ENCODE measurements around the gene CCP110.
A peak's percentile ranks its signal among the peaks of the same experiment; 100 is the strongest.
"Not testable (repeated sequence)": the region's sequence is repeated elsewhere in the genome, so short reads cannot be mapped to it uniquely, and the experiment has no call there.

Gene CCP110

GRCh38 chr16:19512297-19512696, 11.4 kb upstream of the CCP110 start:
- no peak for DNase-seq

GRCh38 chr16:19513377-19514053, 10.2 kb upstream of the CCP110 start:
- DNase-seq, result no peak

- no peak for DNase-seq
These were observed 8.0 kb upstream of the CCP110 start for GRCh38 chr16:19515757-19516156.

GRCh38 chr16:19517424-19518089, 6.2 kb upstream of the CCP110 start:
- no peak for DNase-seq

- no peak for DNase-seq
These were observed 5.4 kb upstream of the CCP110 start for GRCh38 chr16:19518388-19518787.

GRCh38 chr16:19520861-19521331, 2.8 kb upstream of the CCP110 start:
- DNase-seq, result peak; percentile 46

- peak; percentile 98 for DNase-seq
These were observed 2.0 kb upstream of the CCP110 start, which contains the start of gene GDE1 for GRCh38 chr16:19521471-19522396. Gene GDE1, minus strand, starts transcription at chr16:19522098. Its CDS starts 134 bp downstream, at chr16:19521964.

- DNase-seq, result no peak
These were observed 1.4 kb upstream of the CCP110 start for GRCh38 chr16:19522397-19522732.

- no peak for DNase-seq
These were observed 982 bp upstream of the CCP110 start for GRCh38 chr16:19522760-19523159.

- no peak for DNase-seq
These were observed 571 bp upstream of the CCP110 start for GRCh38 chr16:19523184-19523558.

- DNase-seq, result no peak
These were observed 544 bp downstream of the CCP110 start for GRCh38 chr16:19524356-19524615.

- DNase-seq, result peak; percentile 84
These were observed 1.1 kb downstream of the CCP110 start for GRCh38 chr16:19524616-19525384.

- no peak for DNase-seq
These were observed 1.6 kb downstream of the CCP110 start for GRCh38 chr16:19525385-19525723.

GRCh38 chr16:19527161-19527560, 3.4 kb downstream of the CCP110 start:
- no peak for DNase-seq

- no peak for DNase-seq
These were observed 4.9 kb downstream of the CCP110 start for GRCh38 chr16:19528666-19529065.

- no peak for DNase-seq
These were observed 8.9 kb downstream of the CCP110 start for GRCh38 chr16:19532601-19533000.

GRCh38 chr16:19540241-19540970, 16.7 kb downstream of the CCP110 start:
- no peak for DNase-seq

GRCh38 chr16:19542138-19542821, 18.5 kb downstream of the CCP110 start:
- DNase-seq, result peak; percentile 98

GRCh38 chr16:19543278-19543996, 19.7 kb downstream of the CCP110 start:
- DNase-seq, result not testable (repeated sequence)

GRCh38 chr16:19548144-19548543, 24.4 kb downstream of the CCP110 start:
- DNase-seq, result no peak

GRCh38 chr16:19549673-19550072, 25.9 kb downstream of the CCP110 start:
- no peak for DNase-seq
